Fibroblast of peridontal ligament (primary cell): Measurements from ENCODE around the gene BAIAP2L1.
"Not testable (repeated sequence)": the region's sequence is repeated elsewhere in the genome, so short reads cannot be mapped to it uniquely, and the experiment has no call there.

ENCODE experiments used
- DNase-seq: peaks from one replicate; pipeline ENCODE4 v3.0.0-alpha.2; 2010; ENCODE audit errors: extremely low read depth

The BAIAP2L1 gene

GRCh38 chr7:98398567-98399372 is 2.1 kb downstream of the BAIAP2L1 start:
- no peak for DNase-seq

- DNase-seq, result no peak
Observed at GRCh38 chr7:98396768-98397167, 4.1 kb downstream of the BAIAP2L1 start.

GRCh38 chr7:98395951-98396350 is 4.9 kb downstream of the BAIAP2L1 start:
- DNase-seq, result no peak

GRCh38 chr7:98395481-98395880 is 5.4 kb downstream of the BAIAP2L1 start:
- no peak for DNase-seq

GRCh38 chr7:98394377-98394836 is 6.5 kb downstream of the BAIAP2L1 start:
- peak; percentile 81 for DNase-seq

- no peak for DNase-seq
Observed at GRCh38 chr7:98387544-98388226, 13.2 kb downstream of the BAIAP2L1 start.

GRCh38 chr7:98387131-98387530 is 13.8 kb downstream of the BAIAP2L1 start:
- DNase-seq, result no peak

- not testable (repeated sequence) for DNase-seq
Observed at GRCh38 chr7:98385532-98385931, 15.4 kb downstream of the BAIAP2L1 start.

- no peak for DNase-seq
Observed at GRCh38 chr7:98378210-98378819, 22.6 kb downstream of the BAIAP2L1 start.

GRCh38 chr7:98376711-98377110 is 24.2 kb downstream of the BAIAP2L1 start:
- DNase-seq, result no peak

- no peak for DNase-seq
Observed at GRCh38 chr7:98375664-98376063, 25.2 kb downstream of the BAIAP2L1 start.

- no peak for DNase-seq
Observed at GRCh38 chr7:98374285-98374680, 26.6 kb downstream of the BAIAP2L1 start.

GRCh38 chr7:98372993-98373392 is 27.9 kb downstream of the BAIAP2L1 start:
- DNase-seq, result peak; percentile 65

GRCh38 chr7:98369726-98370125 is 31.2 kb downstream of the BAIAP2L1 start:
- no peak for DNase-seq

GRCh38 chr7:98368716-98369115 is 32.2 kb downstream of the BAIAP2L1 start:
- DNase-seq, result no peak

- no peak for DNase-seq
Observed at GRCh38 chr7:98366562-98366938, 34.3 kb downstream of the BAIAP2L1 start.

- no peak for DNase-seq
Observed at GRCh38 chr7:98365863-98366561, 34.9 kb downstream of the BAIAP2L1 start.

GRCh38 chr7:98364220-98364619 is 36.7 kb downstream of the BAIAP2L1 start:
- no peak for DNase-seq

GRCh38 chr7:98362517-98362916 is 38.4 kb downstream of the BAIAP2L1 start:
- DNase-seq, result no peak

- DNase-seq, result no peak
Observed at GRCh38 chr7:98360221-98361130, 40.4 kb downstream of the BAIAP2L1 start.

- no peak for DNase-seq
Observed at GRCh38 chr7:98359395-98359794, 41.5 kb downstream of the BAIAP2L1 start.
